Measurements from ENCODE around the gene CCR5AS.
A peak's percentile ranks its signal among the peaks of the same experiment; 100 is the strongest.

The CCR5AS gene

GRCh38 chr3:46386205-46386604, 20.7 kb downstream of the CCR5AS start:
- H3K27ac ChIP-seq (ENCODE audit: low read length) = peak overlapping the region; percentile 88
- H3K9ac ChIP-seq (ENCODE audit: low read depth, low read length) = peak overlapping the region; percentile 45
- ATAC-seq (ENCODE audit: insufficient read depth, low read depth) (peak; percentile 73), DNase-seq (peak; percentile 76)
- H3K36me3 ChIP-seq (ENCODE audit: insufficient read depth, low read length) = no peaks in the 10 kb centered on the region
- H3K4me2 ChIP-seq (ENCODE audit: insufficient read depth, low read length) = peak overlapping the region; percentile 50
- H2AFZ ChIP-seq (ENCODE audit: low read depth, low read length) = no peak overlapping the region; the same call in 1 of the 2 replicates
- TF ChIP-seq EZH2 (IDR thresholded peaks at IDR 0.05; ENCODE audit: borderline replicate concordance, low read depth, low read length, severe bottlenecking) = no peak
- TF ChIP-seq CTCF (IDR thresholded peaks at IDR 0.05; ENCODE audit: borderline replicate concordance, extremely low read depth, low read length, poor library complexity, severe bottlenecking) = no peak
- no peaks in the 10 kb centered on the region for H4K20me1 ChIP-seq (ENCODE audit: insufficient read depth, low read length)
- no peaks in the 10 kb centered on the region for H3K9me3 ChIP-seq (ENCODE audit: insufficient read depth, low read length, severe bottlenecking)
- no peaks in the 10 kb centered on the region for H3K27me3 ChIP-seq (ENCODE audit: insufficient read depth, low read length, poor library complexity)
- H3K4me3 ChIP-seq (ENCODE audit: low read depth in 1 of 2, low read length in 2 of 2) = peak overlapping the region in 1 of 2 experiments; percentile 14; a peak in 1 of 4 replicates
- H3K79me2 ChIP-seq (ENCODE audit: insufficient read depth, low read length) = no peaks in the 10 kb centered on the region
- peaks cover 64% of the 10 kb centered on the region for H3K4me1 ChIP-seq (ENCODE audit: insufficient read depth, low read length)

- Histone ChIP-seq H3K4me2 (ENCODE audit: insufficient read depth, low read length) (peak overlapping the region; percentile 51), H3K27me3 (ENCODE audit: insufficient read depth, low read length, poor library complexity) (no peaks in the 10 kb centered on the region), H3K79me2 (ENCODE audit: insufficient read depth, low read length) (no peaks in the 10 kb centered on the region), H3K9ac (ENCODE audit: low read depth, low read length) (peak overlapping the region; percentile 24), H3K4me3 (ENCODE audit: low read depth in 1 of 2, low read length in 2 of 2) (peak overlapping the region in 1 of 2 experiments; percentile 8; a peak in 1 of 4 replicates), H3K9me3 (ENCODE audit: insufficient read depth, low read length, severe bottlenecking) (no peaks in the 10 kb centered on the region), H3K36me3 (ENCODE audit: insufficient read depth, low read length) (no peaks in the 10 kb centered on the region), H3K4me1 (ENCODE audit: insufficient read depth, low read length) (peaks cover 84% of the 10 kb centered on the region), H3K27ac (ENCODE audit: low read length) (peak overlapping the region; percentile 88), H2AFZ (ENCODE audit: low read depth, low read length) (no peak overlapping the region), H4K20me1 (ENCODE audit: insufficient read depth, low read length) (no peaks in the 10 kb centered on the region)
- ATAC-seq (ENCODE audit: insufficient read depth, low read depth) (peak; percentile 60), DNase-seq (peak; percentile 60)
- TF ChIP-seq EZH2 (IDR thresholded peaks at IDR 0.05; ENCODE audit: borderline replicate concordance, low read depth, low read length, severe bottlenecking) = no peak
- TF ChIP-seq CTCF (IDR thresholded peaks at IDR 0.05; ENCODE audit: borderline replicate concordance, extremely low read depth, low read length, poor library complexity, severe bottlenecking) = no peak
Measured at GRCh38 chr3:46383951-46384330, 22.9 kb downstream of the CCR5AS start.

GRCh38 chr3:46383211-46383950, 23.5 kb downstream of the CCR5AS start:
- no peak overlapping the region; the same call in 1 of the 2 replicates for H2AFZ ChIP-seq (ENCODE audit: low read depth, low read length)
- H3K9ac ChIP-seq (ENCODE audit: low read depth, low read length) = peak overlapping the region; percentile 24
- peak overlapping the region; percentile 88 for H3K27ac ChIP-seq (ENCODE audit: low read length)
- peak overlapping the region in 1 of 2 experiments; percentile 3; a peak in 1 of 4 replicates for H3K4me3 ChIP-seq (ENCODE audit: low read depth in 1 of 2, low read length in 2 of 2)
- no peaks in the 10 kb centered on the region for H3K79me2 ChIP-seq (ENCODE audit: insufficient read depth, low read length)
- TF ChIP-seq EZH2 (IDR thresholded peaks at IDR 0.05; ENCODE audit: borderline replicate concordance, low read depth, low read length, severe bottlenecking) = no peak
- TF ChIP-seq CTCF (IDR thresholded peaks at IDR 0.05; ENCODE audit: borderline replicate concordance, extremely low read depth, low read length, poor library complexity, severe bottlenecking) = no peak
- ATAC-seq (ENCODE audit: insufficient read depth, low read depth) (peak; percentile 59), DNase-seq (peak; percentile 68)
- H3K9me3 ChIP-seq (ENCODE audit: insufficient read depth, low read length, severe bottlenecking) = no peaks in the 10 kb centered on the region
- peak overlapping the region; percentile 51 for H3K4me2 ChIP-seq (ENCODE audit: insufficient read depth, low read length)
- no peaks in the 10 kb centered on the region for H3K36me3 ChIP-seq (ENCODE audit: insufficient read depth, low read length)
- peaks cover 84% of the 10 kb centered on the region for H3K4me1 ChIP-seq (ENCODE audit: insufficient read depth, low read length)
- H4K20me1 ChIP-seq (ENCODE audit: insufficient read depth, low read length) = no peaks in the 10 kb centered on the region
- no peaks in the 10 kb centered on the region for H3K27me3 ChIP-seq (ENCODE audit: insufficient read depth, low read length, poor library complexity)
